Neural crest cell (in vitro differentiated cells): ENCODE results near the gene PLCB1. TPM values are rescaled to one million over a fixed set of nuclear protein-coding genes. Genes with fewer than 3 reads are reported as not detected.

ENCODE experiments used
- DNase-seq: peaks from one replicate; pipeline ENCODE4 v3.0.0; 2021; ENCODE audit warnings: low read depth, mixed read lengths, low spot score
- H3K27ac Mint-ChIP-seq: one replicate; pipeline ENCODE4 v1.8.0; 2021; ENCODE audit warnings: mild to moderate bottlenecking, mixed read lengths; ENCODE audit not compliant: unreplicated experiment
- H3K27me3 Mint-ChIP-seq: 2 replicates; pipeline ENCODE4 v1.8.0; 2021; ENCODE audit warnings: low read depth, mild to moderate bottlenecking, mixed read lengths
- H3K36me3 Mint-ChIP-seq: 2 replicates; pipeline ENCODE4 v1.8.0; 2021; ENCODE audit warnings: low read depth, mild to moderate bottlenecking, mixed read lengths
- H3K4me1 Mint-ChIP-seq: 2 replicates; pipeline ENCODE4 v1.8.0; 2021; ENCODE audit warnings: mixed read lengths
- H3K4me3 Mint-ChIP-seq: one replicate; pipeline ENCODE4 v1.8.0; 2021; ENCODE audit warnings: mild to moderate bottlenecking, mixed read lengths
- H3K9me3 Mint-ChIP-seq: 2 replicates; pipeline ENCODE4 v1.8.0; 2021; ENCODE audit warnings: mixed read lengths
- total RNA-seq: library from RNA; stranded (reverse); gene quantifications from 2 replicates; pipeline ENCODE4 v1.2.1, GENCODE V29; 2021
- TF ChIP-seq, protein P1 (sequence below): fragments of 200-600 bp; sonication (generic); conservative IDR thresholded peaks from 2 replicates; pipeline ENCODE4 v1.5.0; 2021; ENCODE audit warnings: antibody characterized with exemption, mild to moderate bottlenecking

The PLCB1 gene
- total RNA-seq, 1 donor from 2014 or later = 13.7 TPM

GRCh38 chr20:8284902-8285301 lies 152.8 kb downstream of the PLCB1 start:
- Mint-ChIP-seq H3K36me3 (no peaks in the 10 kb centered on the region), H3K27me3 (no peaks in the 10 kb centered on the region), H3K4me1 (no peaks in the 10 kb centered on the region), H3K4me3 (no peak overlapping the region), H3K27ac (no peak overlapping the region), H3K9me3 (no peaks in the 10 kb centered on the region)
- DNase-seq = no peak
- TF ChIP-seq, protein P1, sequence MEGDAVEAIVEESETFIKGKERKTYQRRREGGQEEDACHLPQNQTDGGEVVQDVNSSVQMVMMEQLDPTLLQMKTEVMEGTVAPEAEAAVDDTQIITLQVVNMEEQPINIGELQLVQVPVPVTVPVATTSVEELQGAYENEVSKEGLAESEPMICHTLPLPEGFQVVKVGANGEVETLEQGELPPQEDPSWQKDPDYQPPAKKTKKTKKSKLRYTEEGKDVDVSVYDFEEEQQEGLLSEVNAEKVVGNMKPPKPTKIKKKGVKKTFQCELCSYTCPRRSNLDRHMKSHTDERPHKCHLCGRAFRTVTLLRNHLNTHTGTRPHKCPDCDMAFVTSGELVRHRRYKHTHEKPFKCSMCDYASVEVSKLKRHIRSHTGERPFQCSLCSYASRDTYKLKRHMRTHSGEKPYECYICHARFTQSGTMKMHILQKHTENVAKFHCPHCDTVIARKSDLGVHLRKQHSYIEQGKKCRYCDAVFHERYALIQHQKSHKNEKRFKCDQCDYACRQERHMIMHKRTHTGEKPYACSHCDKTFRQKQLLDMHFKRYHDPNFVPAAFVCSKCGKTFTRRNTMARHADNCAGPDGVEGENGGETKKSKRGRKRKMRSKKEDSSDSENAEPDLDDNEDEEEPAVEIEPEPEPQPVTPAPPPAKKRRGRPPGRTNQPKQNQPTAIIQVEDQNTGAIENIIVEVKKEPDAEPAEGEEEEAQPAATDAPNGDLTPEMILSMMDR = no peak

GRCh38 chr20:8287340-8287739 lies 155.3 kb downstream of the PLCB1 start:
- TF ChIP-seq, protein P1 = no peak
- H3K36me3 Mint-ChIP-seq = no peaks in the 10 kb centered on the region
- H3K4me1 Mint-ChIP-seq = no peaks in the 10 kb centered on the region
- no peak for DNase-seq
- H3K9me3 Mint-ChIP-seq = no peaks in the 10 kb centered on the region
- H3K4me3 Mint-ChIP-seq = no peak overlapping the region
- no peaks in the 10 kb centered on the region for H3K27me3 Mint-ChIP-seq
- H3K27ac Mint-ChIP-seq = no peak overlapping the region

- Mint-ChIP-seq H3K36me3 (no peaks in the 10 kb centered on the region), H3K4me1 (no peaks in the 10 kb centered on the region), H3K9me3 (no peaks in the 10 kb centered on the region), H3K4me3 (no peak overlapping the region), H3K27me3 (no peaks in the 10 kb centered on the region), H3K27ac (no peak overlapping the region)
- TF ChIP-seq, protein P1 = no peak
- DNase-seq = no peak
These were observed 159.1 kb downstream of the PLCB1 start for GRCh38 chr20:8291200-8291599.

DNA sequence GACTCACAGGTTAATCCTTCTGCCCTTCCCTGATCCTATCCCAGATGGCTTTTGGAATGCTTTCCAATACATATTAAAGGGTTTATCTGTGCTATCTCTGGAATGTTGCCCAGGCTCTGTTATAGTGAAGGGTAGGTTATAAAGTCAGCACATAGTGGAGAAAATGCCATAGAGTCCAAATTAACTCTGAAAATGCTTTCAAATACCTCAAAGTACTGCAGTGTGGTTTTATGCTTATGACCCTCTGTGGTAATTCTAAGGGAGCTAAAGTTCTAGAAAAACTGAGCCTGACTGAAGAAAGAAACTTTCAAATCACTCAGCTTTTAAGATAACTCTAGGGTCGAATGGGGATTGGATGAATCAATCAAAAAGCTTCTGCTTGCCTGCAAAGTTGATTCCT lies 159.8 kb downstream of the PLCB1 start:
- DNase-seq = no peak
- TF ChIP-seq, protein P1 = no peak
- Mint-ChIP-seq H3K27ac (no peak overlapping the region), H3K27me3 (no peaks in the 10 kb centered on the region), H3K9me3 (no peaks in the 10 kb centered on the region), H3K4me1 (no peaks in the 10 kb centered on the region), H3K36me3 (no peaks in the 10 kb centered on the region), H3K4me3 (no peak overlapping the region)

- no peaks in the 10 kb centered on the region for H3K9me3 Mint-ChIP-seq
- no peak overlapping the region for H3K4me3 Mint-ChIP-seq
- DNase-seq = no peak
- H3K27ac Mint-ChIP-seq = no peak overlapping the region
- H3K4me1 Mint-ChIP-seq = no peaks in the 10 kb centered on the region
- no peaks in the 10 kb centered on the region for H3K27me3 Mint-ChIP-seq
- H3K36me3 Mint-ChIP-seq = no peaks in the 10 kb centered on the region
- TF ChIP-seq, protein P1 = no peak
These were observed 160.7 kb downstream of the PLCB1 start for GRCh38 chr20:8292793-8293192.

- Mint-ChIP-seq H3K27me3 (no peaks in the 10 kb centered on the region), H3K9me3 (no peaks in the 10 kb centered on the region), H3K36me3 (no peaks in the 10 kb centered on the region), H3K27ac (no peak overlapping the region), H3K4me1 (no peaks in the 10 kb centered on the region), H3K4me3 (no peak overlapping the region)
- TF ChIP-seq, protein P1 = no peak
- DNase-seq = no peak
These were observed 161.7 kb downstream of the PLCB1 start for GRCh38 chr20:8293750-8294149.
